Activated T-cell treated with anti-CD3 and anti-CD28 coated beads for 1 hour (primary cell): Measurements from ENCODE around the gene RBPJ.

Experiments
- DNase-seq: peaks from one replicate; pipeline ENCODE4 v3.0.0-alpha.2; 2020; ENCODE audit warnings: low read depth

RBPJ gene

DNA sequence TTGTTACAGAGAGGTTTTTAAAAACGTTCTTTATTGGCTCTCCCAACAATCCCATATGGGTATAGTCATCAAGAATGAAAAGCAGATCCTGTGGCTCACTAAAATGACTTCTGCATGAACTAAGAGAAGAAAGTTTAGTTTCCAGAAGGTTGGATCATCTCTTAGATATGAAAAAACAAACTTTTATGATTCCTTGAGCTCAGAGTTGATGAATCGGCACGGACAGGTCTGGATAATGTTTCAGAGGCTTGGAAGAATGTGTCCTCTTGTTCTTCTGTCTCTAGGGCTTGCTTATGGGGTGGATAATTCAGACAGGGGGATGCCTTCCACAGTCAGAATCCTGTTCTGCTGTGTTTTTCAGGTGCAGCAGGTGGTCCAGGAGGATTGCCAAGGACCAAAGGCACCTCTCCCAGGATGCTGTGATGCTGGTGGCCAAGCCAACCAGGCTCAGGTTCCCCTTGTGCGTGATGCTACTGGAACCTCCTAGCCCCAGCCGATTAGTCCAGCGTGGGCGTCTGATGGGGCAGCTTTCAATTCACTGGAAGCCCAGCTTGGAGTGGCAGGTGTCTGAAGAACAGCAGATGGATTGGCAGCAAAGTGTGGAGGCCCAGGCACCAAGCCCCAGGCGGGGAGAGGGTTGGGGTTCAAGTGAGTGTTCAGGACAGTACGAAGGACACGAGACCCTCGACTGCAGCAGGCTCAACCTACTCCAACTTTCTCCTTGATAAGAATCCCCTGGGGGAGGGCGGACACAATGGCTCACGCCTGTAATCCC is 139.1 kb downstream of the RBPJ start:
- DNase-seq = no peak

DNA sequence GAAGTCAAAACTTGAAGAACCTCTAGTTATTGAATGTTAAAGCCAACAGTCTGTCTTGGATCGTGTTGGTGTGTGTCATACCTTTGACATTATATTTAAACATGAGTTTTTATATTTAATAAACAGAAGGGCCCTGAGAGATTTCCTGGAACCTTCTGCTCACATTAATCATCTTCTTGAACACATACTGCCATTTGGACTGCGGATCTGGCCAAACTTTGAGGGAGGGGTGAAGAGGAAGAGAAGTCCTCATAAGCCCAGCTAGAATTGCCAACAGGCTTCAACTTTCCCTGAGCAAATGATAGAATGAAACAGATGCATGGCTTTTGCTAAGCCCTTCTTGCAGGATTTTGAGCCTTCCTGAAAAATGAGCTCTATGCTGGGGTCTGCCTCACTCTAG is 142.1 kb downstream of the RBPJ start:
- DNase-seq = no peak

- no peak for DNase-seq
Measured at GRCh38 chr4:26463386-26463785, 142.6 kb downstream of the RBPJ start.

DNA sequence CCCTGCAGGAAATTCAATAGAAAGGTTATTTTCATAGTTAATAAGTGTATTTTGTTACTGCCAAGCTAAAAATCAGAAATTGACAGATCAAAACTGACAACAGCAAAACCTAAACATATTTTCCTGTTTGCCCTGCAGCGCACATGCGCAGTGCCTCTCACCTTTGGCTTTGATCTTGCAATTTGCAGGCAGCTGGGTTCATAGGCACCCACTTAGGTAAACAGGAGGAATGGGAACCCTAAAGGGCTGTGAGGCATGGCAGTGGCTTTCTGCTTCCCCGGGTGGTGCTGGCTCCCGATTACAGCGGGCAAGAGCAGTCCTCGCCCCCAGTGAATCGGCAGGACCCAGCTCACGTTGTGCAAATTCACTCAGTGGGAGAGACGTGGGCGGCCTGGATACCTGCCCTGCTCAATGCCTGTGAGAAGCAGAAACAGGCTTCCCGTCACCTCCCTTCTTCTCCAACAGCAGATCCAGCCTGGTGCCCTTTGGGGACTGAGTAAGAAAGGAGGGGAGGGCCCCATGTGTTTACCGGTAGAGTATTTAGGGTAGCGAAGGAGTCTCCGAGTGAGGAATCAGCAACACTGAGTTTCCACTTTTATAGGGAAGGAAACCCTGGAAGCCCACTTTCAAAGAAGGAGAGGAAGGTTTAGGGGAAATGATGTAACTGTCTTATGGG is 143.7 kb downstream of the RBPJ start:
- DNase-seq = no peak

- DNase-seq = no peak
Measured at GRCh38 chr4:26466578-26467270, 145.9 kb downstream of the RBPJ start.

DNA sequence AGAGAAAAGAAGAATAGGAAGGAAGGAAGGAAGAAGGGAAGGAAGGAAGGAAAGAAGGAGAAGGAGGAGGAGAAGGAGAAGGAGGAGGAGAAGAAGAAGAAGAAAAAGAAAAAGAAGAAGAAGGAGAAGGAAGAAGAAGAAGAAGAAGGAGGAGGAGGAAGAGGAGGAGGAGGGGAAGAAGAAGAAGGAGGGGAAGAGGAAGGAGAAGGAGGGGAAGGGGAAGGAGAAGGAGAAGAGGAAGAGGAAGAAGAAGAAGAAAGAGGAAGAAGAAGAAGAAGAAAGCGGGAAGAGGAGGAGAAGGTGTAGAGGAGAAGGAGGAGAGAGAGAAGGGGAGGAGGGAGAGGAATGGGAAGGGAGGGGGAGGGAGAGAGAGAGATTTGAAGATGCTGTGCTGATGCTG is 146.9 kb downstream of the RBPJ start:
- DNase-seq = no peak

GRCh38 chr4:26468283-26468949 is 147.6 kb downstream of the RBPJ start:
- no peak for DNase-seq

- no peak for DNase-seq
Measured at GRCh38 chr4:26468977-26469376, 148.2 kb downstream of the RBPJ start.

GRCh38 chr4:26471890-26472289 is 151.1 kb downstream of the RBPJ start:
- DNase-seq = no peak

- no peak for DNase-seq
Measured at GRCh38 chr4:26473893-26474292, 153.1 kb downstream of the RBPJ start.

- DNase-seq = no peak
Measured at GRCh38 chr4:26474551-26474950, 153.7 kb downstream of the RBPJ start.

DNA sequence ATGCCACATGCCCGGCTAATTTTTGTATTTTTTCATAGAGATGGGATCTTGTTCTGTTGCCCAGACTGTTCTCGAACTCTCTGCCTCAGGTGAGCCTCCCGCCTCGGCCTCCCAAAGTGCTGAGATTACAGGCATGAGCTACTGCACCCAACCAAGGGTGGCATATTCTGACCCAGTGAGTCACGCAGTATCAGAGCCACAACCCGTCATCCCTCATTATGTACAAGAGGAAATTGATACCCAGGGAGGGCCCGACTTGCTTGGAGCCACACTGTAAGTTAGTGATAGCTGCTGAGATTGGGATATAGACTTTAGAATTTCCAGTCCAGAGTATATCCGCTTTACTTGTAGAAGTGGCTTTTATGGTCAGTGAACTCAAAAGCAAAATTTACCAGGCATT is 154.9 kb downstream of the RBPJ start:
- no peak for DNase-seq

DNA sequence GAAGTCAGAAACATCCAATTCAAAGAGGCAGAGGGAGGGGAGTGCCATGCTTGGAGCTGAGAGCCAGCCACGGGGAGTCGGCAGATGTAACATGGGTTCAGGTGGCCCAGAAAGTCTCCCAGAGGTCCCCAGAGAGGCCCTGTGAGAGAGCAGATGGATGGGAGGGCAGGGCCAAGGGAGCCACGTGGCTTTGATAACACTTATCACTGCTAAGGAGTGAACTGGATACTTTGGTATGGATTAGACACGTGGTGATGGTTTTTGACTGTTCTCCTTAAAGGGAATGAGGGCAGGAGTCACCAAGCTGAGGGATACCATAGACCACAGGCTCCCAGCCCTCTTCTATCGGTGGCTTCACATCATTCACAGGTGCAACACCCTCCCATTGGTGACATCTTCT is 155.7 kb downstream of the RBPJ start:
- no peak for DNase-seq

DNA sequence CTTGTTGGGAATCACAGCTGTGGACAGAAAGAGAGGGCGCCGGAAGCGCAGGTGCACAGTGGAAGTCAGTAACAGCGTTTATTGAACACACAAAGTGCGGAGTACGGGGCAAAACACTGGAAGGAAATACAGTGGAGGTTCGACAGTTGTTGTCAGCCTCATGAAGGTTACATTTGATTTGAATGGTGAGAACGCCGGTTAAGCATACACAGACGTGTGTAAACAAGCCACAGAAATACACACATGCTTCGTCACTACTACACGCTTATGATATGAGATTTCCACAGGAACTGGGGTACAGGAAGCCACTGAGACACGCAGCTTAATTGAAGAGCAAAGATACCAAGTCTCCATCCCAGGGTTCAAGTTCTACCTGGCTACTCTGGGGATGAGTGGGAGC is 157.5 kb downstream of the RBPJ start:
- no peak for DNase-seq

DNA sequence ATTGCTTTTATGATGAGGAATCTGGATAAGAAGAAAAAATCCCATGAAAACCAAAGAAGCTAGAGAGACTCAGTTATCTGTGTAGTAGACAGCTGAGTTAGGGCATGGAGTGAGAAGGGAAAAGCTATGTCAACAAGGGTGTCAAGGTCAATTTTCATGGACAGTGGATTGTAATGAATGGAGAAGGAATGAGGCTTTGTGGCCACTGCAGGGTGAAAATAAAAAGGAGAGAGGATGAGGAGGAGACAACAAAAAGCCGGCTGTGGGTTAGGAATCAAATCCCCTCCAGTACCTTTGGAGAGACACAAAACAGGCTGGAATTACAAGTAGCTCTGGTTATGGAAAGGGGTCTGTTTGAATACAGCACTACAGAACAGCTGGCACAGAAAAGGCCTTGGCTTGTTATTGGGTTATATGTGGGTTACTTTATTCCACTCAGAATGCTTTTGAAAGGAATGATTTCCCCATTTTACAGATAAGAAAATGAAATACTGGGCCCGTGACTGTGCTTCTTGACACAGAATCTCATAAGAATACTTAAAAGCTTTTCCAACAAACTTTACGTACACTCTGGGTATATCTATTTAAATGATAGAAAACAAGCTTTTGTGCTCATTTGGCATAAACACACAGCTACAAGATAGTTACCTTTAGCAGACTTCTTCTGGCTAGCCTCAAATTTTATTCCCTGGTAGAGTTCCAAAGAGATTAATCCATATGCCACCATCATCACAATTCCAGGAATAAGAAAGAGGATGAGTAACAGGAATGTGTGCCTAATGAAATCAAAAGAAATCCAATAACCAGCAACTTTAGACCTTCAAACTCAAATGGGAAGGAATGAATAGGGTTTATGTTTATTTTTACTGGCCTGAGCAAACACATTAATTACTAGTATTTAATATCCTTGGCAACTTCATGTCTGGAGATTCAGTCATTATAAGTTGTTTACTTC is 162.0 kb downstream of the RBPJ start:
- DNase-seq = no peak

GRCh38 chr4:26484032-26484515 is 163.3 kb downstream of the RBPJ start:
- DNase-seq = no peak

- no peak for DNase-seq
Measured at GRCh38 chr4:26484516-26484915, 163.7 kb downstream of the RBPJ start.
